Testis (tissue), 3 donors: ENCODE results near the gene VWF. TPM values are rescaled to one million over a fixed set of nuclear protein-coding genes. Genes with fewer than 3 reads are reported as not detected.

Experiments used
- DNase-seq: peaks from one replicate; pipeline ENCODE4 v3.0.0-alpha.2; 2019
- H3K27ac ChIP-seq, 2 donors: fragments of 200-600 bp; sonication (generic); one replicate each; pipeline ENCODE4 v1.5.1; 2019
- H3K27me3 ChIP-seq: fragments of 200-600 bp; sonication (generic); one replicate; pipeline ENCODE4 v1.5.1; 2019
- H3K36me3 ChIP-seq: fragments of 200-600 bp; sonication (generic); one replicate; pipeline ENCODE4 v1.5.1; 2017; ENCODE audit warnings: low read depth; ENCODE audit errors: missing control alignments
- H3K4me1 ChIP-seq: fragments of 200-600 bp; sonication (generic); one replicate; pipeline ENCODE4 v1.5.1; 2019
- H3K4me3 ChIP-seq, 2 donors: fragments of 200-600 bp; sonication (generic); one replicate each; pipeline ENCODE4 v1.5.1; 2017 to 2019
- H3K9me3 ChIP-seq: fragments of 200-600 bp; sonication (generic); one replicate; pipeline ENCODE4 v1.5.1; 2017
- POLR2A ChIP-seq: fragments of 450-650 bp; IDR thresholded peaks from one replicate; pipeline ENCODE4 v1.6.1; 2017; ENCODE audit warnings: antibody characterized with exemption, mild to moderate bottlenecking, moderate library complexity
- WGBS, 2 donors: methylation state at CpG; one replicate each; pipeline ENCODE4 v1.1.5; 2018; 5-methylcytosine and 5-hydroxymethylcytosine counted together
- intact Hi-C: fragments of 100-400 bp; cut with DNase I; formaldehyde crosslinking; loops from one replicate; pipeline ENCODE4 v1.15.1; 2023; ENCODE audit warnings: low total_unique reads
- polyA plus RNA-seq: library from polyadenylated mRNA; stranded (reverse); fragments of 350-450 nt; fragmentation: Illumina TruSeq; extraction: RNeasy Lipid Tissue Mini Kit (QIAGEN cat#74804); gene quantifications from one replicate; pipeline ENCODE4 v1.2.3, GENCODE V29; 2014; ENCODE audit warnings: low read depth, low replicate concordance; ENCODE audit not compliant: insufficient read depth
- total RNA-seq, 2 donors: library from RNA; depleted of rRNA; stranded (reverse); fragments of >200 nt; gene quantifications; one replicate each; pipeline ENCODE4 v1.2.3, GENCODE V29; 2016
- TF ChIP-seq, protein P1 (sequence below), 3 experiments: fragments of 450-650 bp in 2 of 3; fragments of 200-600 bp in 1 of 3; sonication (generic) in 1 of 3; IDR thresholded peaks; one replicate each; pipeline ENCODE4 v1.5.1; 2016 to 2019; ENCODE audit warnings: antibody characterized with exemption in 3 of 3, mild to moderate bottlenecking in 2 of 3, moderate library complexity in 1 of 3

Gene VWF
- total and polyA plus RNA-seq, 3 donors from 2014 or later, result 68.3 to 86.2 (median 83.7) TPM

DNA sequence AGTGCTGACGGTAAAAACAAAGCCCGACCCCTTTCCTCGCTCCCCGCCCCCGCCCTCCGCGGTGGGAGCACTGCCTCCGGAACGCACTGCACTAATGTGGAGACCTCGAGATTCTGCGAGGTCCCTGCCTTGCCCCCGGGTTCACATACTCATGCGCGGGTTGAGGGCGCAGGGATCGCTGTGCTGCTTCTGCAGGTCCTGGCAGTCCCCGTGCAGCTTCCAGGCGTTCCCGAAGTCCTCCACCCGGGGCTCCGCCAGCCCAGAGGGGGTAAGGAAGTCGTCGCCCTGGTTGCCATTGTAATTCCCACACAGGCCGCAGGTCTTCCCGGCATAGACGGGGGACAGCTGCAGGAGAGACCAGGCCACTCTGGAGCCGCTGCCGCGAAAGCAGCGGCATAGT, 66.8 kb downstream of the VWF start:
- no peak for TF ChIP-seq POLR2A
- TF ChIP-seq, protein P1, sequence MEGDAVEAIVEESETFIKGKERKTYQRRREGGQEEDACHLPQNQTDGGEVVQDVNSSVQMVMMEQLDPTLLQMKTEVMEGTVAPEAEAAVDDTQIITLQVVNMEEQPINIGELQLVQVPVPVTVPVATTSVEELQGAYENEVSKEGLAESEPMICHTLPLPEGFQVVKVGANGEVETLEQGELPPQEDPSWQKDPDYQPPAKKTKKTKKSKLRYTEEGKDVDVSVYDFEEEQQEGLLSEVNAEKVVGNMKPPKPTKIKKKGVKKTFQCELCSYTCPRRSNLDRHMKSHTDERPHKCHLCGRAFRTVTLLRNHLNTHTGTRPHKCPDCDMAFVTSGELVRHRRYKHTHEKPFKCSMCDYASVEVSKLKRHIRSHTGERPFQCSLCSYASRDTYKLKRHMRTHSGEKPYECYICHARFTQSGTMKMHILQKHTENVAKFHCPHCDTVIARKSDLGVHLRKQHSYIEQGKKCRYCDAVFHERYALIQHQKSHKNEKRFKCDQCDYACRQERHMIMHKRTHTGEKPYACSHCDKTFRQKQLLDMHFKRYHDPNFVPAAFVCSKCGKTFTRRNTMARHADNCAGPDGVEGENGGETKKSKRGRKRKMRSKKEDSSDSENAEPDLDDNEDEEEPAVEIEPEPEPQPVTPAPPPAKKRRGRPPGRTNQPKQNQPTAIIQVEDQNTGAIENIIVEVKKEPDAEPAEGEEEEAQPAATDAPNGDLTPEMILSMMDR (IDR thresholded peaks at IDR 0.05), result no peak
- H3K4me1 ChIP-seq, result peaks cover 13% of the 10 kb centered on the region
- no peaks in the 10 kb centered on the region for H3K36me3 ChIP-seq
- DNase-seq, result no peak
- no peaks in the 10 kb centered on the region for H3K9me3 ChIP-seq
- H3K27me3 ChIP-seq, result no peaks in the 10 kb centered on the region
- no peak overlapping the region for H3K27ac ChIP-seq
- intact Hi-C loops, result loop anchor here (5.0 kb wide), 1 partner anchor 225 kb away; no protein-coding TSS in a partner anchor
- H3K4me3 ChIP-seq, result no peak overlapping the region
- WGBS, 2 donors, result 47 to 51% methylated on average over 21 to 30 of the region's 30 CpGs

GRCh38 chr12:6056406-6057240, 67.8 kb downstream of the VWF start:
- Histone ChIP-seq H3K4me3 (peak overlapping the region in 1 of 2 donors; percentile 34), H3K27me3 (no peaks in the 10 kb centered on the region), H3K27ac (no peak overlapping the region), H3K4me1 (peaks cover 13% of the 10 kb centered on the region), H3K36me3 (no peaks in the 10 kb centered on the region), H3K9me3 (no peaks in the 10 kb centered on the region)
- intact Hi-C loops, result loop anchor here (5.0 kb wide), 1 partner anchor 226 kb away; no protein-coding TSS in a partner anchor
- 12 to 27% methylated on average over 24 to 49 of the region's 58 CpGs for WGBS, 2 donors
- DNase-seq, result no peak
- TF ChIP-seq, protein P1 (IDR thresholded peaks at IDR 0.05), result no peak
- TF ChIP-seq POLR2A, result no peak

GRCh38 chr12:6053541-6053940, 70.9 kb downstream of the VWF start:
- no peaks in the 10 kb centered on the region for H3K27me3 ChIP-seq
- no peak overlapping the region for H3K4me3 ChIP-seq
- H3K36me3 ChIP-seq, result no peaks in the 10 kb centered on the region
- peaks cover 17% of the 10 kb centered on the region for H3K4me1 ChIP-seq
- WGBS, 2 donors, result 35 to 48% methylated on average over 4 of the region's 4 CpGs
- no peak overlapping the region for H3K27ac ChIP-seq
- no peak for DNase-seq
- no peaks in the 10 kb centered on the region for H3K9me3 ChIP-seq
- intact Hi-C loops, result no loop called here
- no peak for TF ChIP-seq POLR2A
- TF ChIP-seq, protein P1 (IDR thresholded peaks at IDR 0.05), result no peak

- H3K27ac ChIP-seq, result no peak overlapping the region
- TF ChIP-seq, protein P1 (IDR thresholded peaks at IDR 0.05), result no peak
- no peak for TF ChIP-seq POLR2A
These were observed 71.5 kb downstream of the VWF start for GRCh38 chr12:6052940-6053329.

More at GRCh38 chr12:6052940-6053329, 71.5 kb downstream of the VWF start:
- Histone ChIP-seq H3K4me1 (peaks cover 17% of the 10 kb centered on the region), H3K9me3 (no peaks in the 10 kb centered on the region), H3K4me3 (no peak overlapping the region), H3K36me3 (no peaks in the 10 kb centered on the region), H3K27me3 (no peaks in the 10 kb centered on the region)
- no peak for DNase-seq
- intact Hi-C loops, result no loop called here
- WGBS, 2 donors, result 93 to 95% methylated on average over 4 of the region's 4 CpGs
